ENCODE measurements around the gene AP5B1. TPM values are rescaled to one million over a fixed set of nuclear protein-coding genes. Genes with fewer than 3 reads are reported as not detected.
"Not testable (repeated sequence)": the region's sequence is repeated elsewhere in the genome, so short reads cannot be mapped to it uniquely, and the experiment has no call there.

Gene AP5B1
- total and polyA plus RNA-seq, 4 experiments from 2014 or later, result 5.2 to 26.9 (median 19.6) TPM

DNA sequence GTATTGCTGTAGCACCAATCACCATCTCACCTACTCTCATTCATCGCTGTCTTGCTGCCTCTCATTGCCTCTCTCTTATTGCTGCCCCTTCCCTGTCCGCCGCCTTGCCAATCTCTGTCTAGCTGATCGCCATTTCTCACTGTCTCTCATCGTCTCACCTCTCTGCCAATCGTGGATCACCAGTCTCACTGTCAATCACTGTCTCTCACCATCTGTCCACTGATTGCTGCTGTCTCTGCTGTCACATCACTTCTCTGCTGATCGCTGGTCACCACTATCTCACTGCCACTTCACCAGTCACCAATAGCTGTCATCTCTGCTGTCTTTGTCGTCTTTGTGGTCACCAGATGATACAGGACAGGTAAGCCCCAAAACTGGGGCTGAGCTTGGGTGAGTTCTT lies 39.6 kb downstream of the AP5B1 start:
- H3K27me3 Mint-ChIP-seq, result peaks cover 5 to 10% of the 10 kb centered on the region in 2 donors
- DNase-seq, result no peak
- H3K9me3 Mint-ChIP-seq, result no peaks in the 10 kb centered on the region
- H3K4me1 ChIP-seq (ENCODE audit: insufficient read depth, low read length), result no peaks in the 10 kb centered on the region
- no peaks in the 10 kb centered on the region for H3K36me3 ChIP-seq (ENCODE audit: insufficient read depth, low read length)
- intact Hi-C loops (cut with micrococcal nuclease), result no loop called here
- H3K4me3 Mint-ChIP-seq, result no peak overlapping the region
- ChIA-PET CTCF (ENCODE audit: partially characterized antibody) (interaction anchor here (0.6 to 1.0 kb wide), 2 partner anchors 13 to 248 kb away, joined by 3 read pairs; no protein-coding TSS in a partner anchor), POLR2A (ENCODE audit: partially characterized antibody) (no interaction called here)
- H3K27me3 ChIP-seq (ENCODE audit: insufficient read depth, low read length), result no peaks in the 10 kb centered on the region
- H3K36me3 Mint-ChIP-seq, result no peaks in the 10 kb centered on the region
- no peak overlapping the region for H3K27ac ChIP-seq (ENCODE audit: low read depth, low read length)
- H3K27ac Mint-ChIP-seq, result no peak overlapping the region
- no peak overlapping the region for H3K4me3 ChIP-seq (ENCODE audit: low read length in 2 of 2)
- no peaks in the 10 kb centered on the region for H3K4me1 Mint-ChIP-seq
- no peaks in the 10 kb centered on the region for H3K9me3 ChIP-seq (ENCODE audit: control insufficient read depth in 1 of 2, low read length in 2 of 2)

DNA sequence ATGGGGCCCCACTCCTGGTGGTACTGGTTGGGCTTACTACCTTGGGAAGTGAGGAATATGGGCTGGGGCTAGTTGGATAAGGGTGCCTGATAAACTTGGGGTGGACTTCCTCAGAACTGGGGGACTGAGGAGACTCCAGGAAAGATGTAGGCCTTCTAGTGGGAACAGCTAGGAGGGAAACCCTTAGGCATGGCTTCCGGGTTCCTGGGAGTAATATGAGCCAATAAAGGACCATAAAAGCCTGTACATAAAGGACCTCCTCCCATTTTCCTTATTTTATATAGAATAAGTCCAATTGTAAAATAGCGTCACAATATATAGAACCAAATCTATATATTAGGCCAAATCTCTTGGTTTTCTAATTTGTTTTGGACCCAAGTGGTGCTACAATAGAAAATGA lies 41.8 kb downstream of the AP5B1 start:
- H3K4me3 Mint-ChIP-seq, result no peak overlapping the region
- no peaks in the 10 kb centered on the region for H3K9me3 Mint-ChIP-seq
- intact Hi-C loops (cut with micrococcal nuclease), result no loop called here
- Histone ChIP-seq H3K27me3 (ENCODE audit: insufficient read depth, low read length) (no peaks in the 10 kb centered on the region), H3K27ac (ENCODE audit: low read depth, low read length) (no peak overlapping the region), H3K4me1 (ENCODE audit: insufficient read depth, low read length) (no peaks in the 10 kb centered on the region), H3K9me3 (ENCODE audit: control insufficient read depth in 1 of 2, low read length in 2 of 2) (no peaks in the 10 kb centered on the region), H3K36me3 (ENCODE audit: insufficient read depth, low read length) (no peaks in the 10 kb centered on the region), H3K4me3 (ENCODE audit: low read length in 2 of 2) (no peak overlapping the region)
- no peak for DNase-seq
- H3K36me3 Mint-ChIP-seq, result no peaks in the 10 kb centered on the region
- no peaks in the 10 kb centered on the region for H3K4me1 Mint-ChIP-seq
- CTCF ChIA-PET (ENCODE audit: partially characterized antibody), result no interaction called here
- POLR2A ChIA-PET (ENCODE audit: partially characterized antibody), result no interaction called here
- no peak overlapping the region for H3K27ac Mint-ChIP-seq
- peaks cover 8 to 11% of the 10 kb centered on the region in 2 donors for H3K27me3 Mint-ChIP-seq

GRCh38 chr11:65736810-65737209 lies 44.0 kb downstream of the AP5B1 start:
- Mint-ChIP-seq H3K4me3 (no peak overlapping the region), H3K4me1 (no peaks in the 10 kb centered on the region), H3K9me3 (no peaks in the 10 kb centered on the region), H3K27me3 (peaks cover 15 to 16% of the 10 kb centered on the region in 2 donors), H3K36me3 (no peaks in the 10 kb centered on the region), H3K27ac (no peak overlapping the region)
- H3K9me3 ChIP-seq (ENCODE audit: control insufficient read depth in 1 of 2, low read length in 2 of 2), result no peaks in the 10 kb centered on the region
- no peaks in the 10 kb centered on the region for H3K4me1 ChIP-seq (ENCODE audit: insufficient read depth, low read length)
- no peak overlapping the region for H3K4me3 ChIP-seq (ENCODE audit: low read length in 2 of 2)
- intact Hi-C loops (cut with micrococcal nuclease), result no loop called here
- H3K27ac ChIP-seq (ENCODE audit: low read depth, low read length), result no peak overlapping the region
- no peaks in the 10 kb centered on the region for H3K27me3 ChIP-seq (ENCODE audit: insufficient read depth, low read length)
- ChIA-PET POLR2A (ENCODE audit: partially characterized antibody) (interaction anchor here (1.1 kb wide), 1 partner anchor 109 kb away, joined by 3 read pairs; no protein-coding TSS in a partner anchor), CTCF (ENCODE audit: partially characterized antibody) (interaction anchor here (0.9 to 2.1 kb wide), 2 partner anchors 25 to 43 kb away, joined by 3 to 5 read pairs; partner anchors contain the start of gene KAT5)
- H3K36me3 ChIP-seq (ENCODE audit: insufficient read depth, low read length), result no peaks in the 10 kb centered on the region
- DNase-seq, result no peak

- not testable (repeated sequence) for H3K4me1 Mint-ChIP-seq, H3K4me3 Mint-ChIP-seq
These were observed 45.7 kb downstream of the AP5B1 start for GRCh38 chr11:65735111-65735510.

DNA sequence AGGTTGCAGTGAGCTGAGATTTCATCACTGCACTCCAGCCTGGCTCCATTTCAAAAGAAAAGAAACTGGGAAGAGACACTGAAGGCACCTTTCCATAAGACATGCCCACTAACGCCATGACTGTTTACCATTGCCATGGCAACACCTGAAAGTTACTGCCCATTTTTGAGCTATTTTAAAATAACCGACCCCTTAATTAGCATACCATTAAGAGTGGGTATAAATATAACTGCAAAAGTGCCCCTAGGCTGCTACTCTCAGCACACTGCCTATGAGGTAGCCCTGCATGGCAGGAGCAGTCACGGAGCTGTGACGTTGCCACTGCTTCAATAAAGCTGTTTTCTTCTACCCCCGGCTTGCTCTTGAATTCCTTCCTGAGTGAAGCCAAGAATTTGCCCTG lies 50.3 kb downstream of the AP5B1 start:
- Histone ChIP-seq H3K4me1 (ENCODE audit: insufficient read depth, low read length) (no peaks in the 10 kb centered on the region), H3K27me3 (ENCODE audit: insufficient read depth, low read length) (no peaks in the 10 kb centered on the region), H3K27ac (ENCODE audit: low read depth, low read length) (no peak overlapping the region), H3K36me3 (ENCODE audit: insufficient read depth, low read length) (no peaks in the 10 kb centered on the region), H3K9me3 (ENCODE audit: control insufficient read depth in 1 of 2, low read length in 2 of 2) (no peaks in the 10 kb centered on the region), H3K4me3 (ENCODE audit: low read length in 2 of 2) (no peak overlapping the region)
- Mint-ChIP-seq H3K27me3 (peaks cover 11 to 22% of the 10 kb centered on the region in 2 donors), H3K27ac (no peak overlapping the region), H3K36me3 (no peaks in the 10 kb centered on the region), H3K4me3 (no peak overlapping the region), H3K9me3 (no peaks in the 10 kb centered on the region), H3K4me1 (no peaks in the 10 kb centered on the region)
- DNase-seq, result no peak
- CTCF ChIA-PET (ENCODE audit: partially characterized antibody), result interaction anchor here (1.6 kb wide), 1 partner anchor 19 kb away, joined by 4 read pairs; no protein-coding TSS in a partner anchor
- intact Hi-C loops (cut with micrococcal nuclease), result no loop called here
- POLR2A ChIA-PET (ENCODE audit: partially characterized antibody), result no interaction called here

More at GRCh38 chr11:65735111-65735510, 45.7 kb downstream of the AP5B1 start:
- POLR2A ChIA-PET (ENCODE audit: partially characterized antibody); H3K4me1 ChIP-seq (ENCODE audit: insufficient read depth, low read length); H3K36me3 Mint-ChIP-seq; H3K9me3 ChIP-seq (ENCODE audit: control insufficient read depth in 1 of 2, low read length in 2 of 2); H3K4me3 ChIP-seq (ENCODE audit: low read length in 2 of 2); H3K9me3 Mint-ChIP-seq; H3K27me3 ChIP-seq (ENCODE audit: insufficient read depth, low read length); H3K36me3 ChIP-seq (ENCODE audit: insufficient read depth, low read length); DNase-seq; intact Hi-C loops (cut with micrococcal nuclease); H3K27ac ChIP-seq (ENCODE audit: low read depth, low read length); H3K27ac Mint-ChIP-seq: not testable (repeated sequence)
- H3K27me3 Mint-ChIP-seq, result peaks cover 17 to 21% of the 10 kb centered on the region in 2 donors
- CTCF ChIA-PET (ENCODE audit: partially characterized antibody), result interaction anchor here (2.1 kb wide), 1 partner anchor 24 kb away, joined by 5 read pairs; the partner anchor contains the start of gene KAT5

DNA sequence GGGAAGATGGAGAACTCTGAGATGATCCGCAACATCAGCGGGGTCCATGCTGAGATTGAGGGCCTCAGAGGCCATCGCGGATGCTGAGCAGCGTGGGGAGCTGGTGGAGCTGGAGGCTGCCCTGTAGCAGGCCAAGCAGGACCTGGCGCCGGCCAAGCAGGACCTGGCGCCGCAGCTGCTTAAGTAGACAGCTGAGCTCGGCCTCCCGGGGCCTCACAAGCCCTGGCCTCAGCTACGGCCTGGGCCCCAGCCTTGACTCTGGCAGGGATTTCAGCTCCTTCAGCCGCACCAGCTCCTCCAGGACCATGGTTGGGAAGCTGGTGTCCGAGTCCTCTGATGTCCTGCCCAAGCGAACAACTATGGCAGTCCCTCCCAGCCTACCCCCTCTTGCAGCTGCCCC lies 52.9 kb downstream of the AP5B1 start:
- H3K27me3 ChIP-seq (ENCODE audit: insufficient read depth, low read length), result no peaks in the 10 kb centered on the region
- no peaks in the 10 kb centered on the region for H3K36me3 ChIP-seq (ENCODE audit: insufficient read depth, low read length)
- intact Hi-C loops (cut with micrococcal nuclease), result no loop called here
- H3K4me3 ChIP-seq (ENCODE audit: low read length in 2 of 2), result no peak overlapping the region
- ChIA-PET CTCF (ENCODE audit: partially characterized antibody) (interaction anchor here (1.0 to 1.7 kb wide), 3 partner anchors 14 to 43 kb away, joined by 3 to 6 read pairs (median 4); no protein-coding TSS in a partner anchor), POLR2A (ENCODE audit: partially characterized antibody) (no interaction called here)
- DNase-seq, result no peak
- peaks cover 6 to 14% of the 10 kb centered on the region in 2 donors for H3K27me3 Mint-ChIP-seq
- no peaks in the 10 kb centered on the region for H3K9me3 Mint-ChIP-seq
- no peak overlapping the region for H3K27ac Mint-ChIP-seq
- H3K4me1 Mint-ChIP-seq, result no peaks in the 10 kb centered on the region
- H3K36me3 Mint-ChIP-seq, result no peaks in the 10 kb centered on the region
- H3K4me1 ChIP-seq (ENCODE audit: insufficient read depth, low read length), result no peaks in the 10 kb centered on the region
- no peak overlapping the region for H3K27ac ChIP-seq (ENCODE audit: low read depth, low read length)
- H3K4me3 Mint-ChIP-seq, result no peak overlapping the region
- no peaks in the 10 kb centered on the region for H3K9me3 ChIP-seq (ENCODE audit: control insufficient read depth in 1 of 2, low read length in 2 of 2)

DNA sequence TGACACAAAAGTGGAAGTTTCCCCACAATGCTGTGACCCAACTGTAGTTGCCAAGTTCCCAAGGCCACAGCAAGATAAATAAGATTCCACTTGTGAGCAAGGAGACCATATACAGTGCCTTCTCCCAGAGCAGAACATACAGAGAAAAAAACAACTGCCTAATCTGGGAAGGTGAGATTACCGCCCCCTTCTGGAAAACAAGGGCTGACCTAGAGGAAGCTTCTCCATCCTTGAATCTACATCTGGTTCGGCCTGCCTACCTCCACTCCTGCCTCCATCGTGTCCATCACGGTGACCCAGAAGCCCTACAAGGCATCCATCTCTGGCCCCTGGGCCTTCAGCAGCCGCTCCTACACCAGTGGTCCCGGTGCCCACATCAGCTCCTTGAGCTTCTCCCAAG lies 54.1 kb downstream of the AP5B1 start:
- no peak overlapping the region for H3K27ac Mint-ChIP-seq
- no peak for DNase-seq
- no peak overlapping the region for H3K4me3 ChIP-seq (ENCODE audit: low read length in 2 of 2)
- H3K27me3 Mint-ChIP-seq, result peaks cover 2 to 8% of the 10 kb centered on the region in 2 donors
- H3K27me3 ChIP-seq (ENCODE audit: insufficient read depth, low read length), result no peaks in the 10 kb centered on the region
- H3K4me1 Mint-ChIP-seq, result no peaks in the 10 kb centered on the region
- no peaks in the 10 kb centered on the region for H3K36me3 ChIP-seq (ENCODE audit: insufficient read depth, low read length)
- no peak overlapping the region for H3K27ac ChIP-seq (ENCODE audit: low read depth, low read length)
- no peaks in the 10 kb centered on the region for H3K9me3 ChIP-seq (ENCODE audit: control insufficient read depth in 1 of 2, low read length in 2 of 2)
- no peaks in the 10 kb centered on the region for H3K4me1 ChIP-seq (ENCODE audit: insufficient read depth, low read length)
- POLR2A ChIA-PET (ENCODE audit: partially characterized antibody), result no interaction called here
- intact Hi-C loops (cut with micrococcal nuclease), result no loop called here
- CTCF ChIA-PET (ENCODE audit: partially characterized antibody), result interaction anchor here (1.7 kb wide), 1 partner anchor 21 kb away, joined by 6 read pairs; no protein-coding TSS in a partner anchor
- no peak overlapping the region for H3K4me3 Mint-ChIP-seq
- H3K9me3 Mint-ChIP-seq, result no peaks in the 10 kb centered on the region
- no peaks in the 10 kb centered on the region for H3K36me3 Mint-ChIP-seq
